Karpas-422 (cell line): ENCODE measurements around the gene SORBS1. TPM values are rescaled to one million over a fixed set of nuclear protein-coding genes. Genes with fewer than 3 reads are reported as not detected.

Experiments
- DNase-seq: peaks from one replicate; pipeline ENCODE4 v3.0.0-alpha.2; 2015
- H2AFZ ChIP-seq: fragments of 200-600 bp; sonication (generic); 2 replicates; pipeline ENCODE4 v1.6.1; 2014; ENCODE audit warnings: antibody characterized with exemption, low read length, mixed read lengths
- H3K27ac ChIP-seq: fragments of 200-600 bp; sonication (generic); 2 replicates; pipeline ENCODE4 v1.5.1; 2014; ENCODE audit warnings: mild to moderate bottlenecking, low read length, moderate library complexity
- H3K27me3 ChIP-seq: fragments of 200-600 bp; sonication (generic); 2 replicates; pipeline ENCODE4 v1.6.1; 2014; ENCODE audit warnings: low read length, mixed read lengths
- H3K36me3 ChIP-seq: fragments of 200-600 bp; sonication (generic); 2 replicates; pipeline ENCODE4 v1.6.1; 2014; ENCODE audit warnings: low read length, mixed read lengths; ENCODE audit not compliant: insufficient read depth
- H3K4me1 ChIP-seq: fragments of 200-600 bp; sonication (generic); 2 replicates; pipeline ENCODE4 v1.6.1; 2014; ENCODE audit warnings: mild to moderate bottlenecking, low read length, mixed read lengths
- H3K4me2 ChIP-seq: fragments of 200-600 bp; sonication (generic); 2 replicates; pipeline ENCODE4 v1.6.1; 2014; ENCODE audit warnings: low read length, low read depth, mild to moderate bottlenecking; ENCODE audit not compliant: poor library complexity, severe bottlenecking
- H3K4me3 ChIP-seq: fragments of 200-600 bp; sonication (generic); 2 replicates; pipeline ENCODE4 v1.5.1; 2014; ENCODE audit warnings: mild to moderate bottlenecking, antibody characterized with exemption, low read length, mixed read lengths
- H3K79me2 ChIP-seq: fragments of 200-600 bp; sonication (generic); 2 replicates; pipeline ENCODE4 v1.6.1; 2014; ENCODE audit warnings: mild to moderate bottlenecking, low read length, mixed read lengths
- H3K9ac ChIP-seq: fragments of 200-600 bp; sonication (generic); 2 replicates; pipeline ENCODE4 v1.6.0; 2014; ENCODE audit warnings: low read length
- H3K9me2 ChIP-seq: fragments of 200-600 bp; sonication (generic), shearing (Covaris generic); replicated peaks from 2 replicates; pipeline ENCODE4 v1.6.0; 2014; ENCODE audit warnings: mild to moderate bottlenecking, low read length, moderate library complexity; ENCODE audit not compliant: insufficient read depth
- H3K9me3 ChIP-seq: fragments of 300-700, 200-600 bp; sonication (generic); 2 replicates; pipeline ENCODE4 v1.6.1; 2014; ENCODE audit warnings: low read length, mixed read lengths
- H4K20me1 ChIP-seq: fragments of 200-600 bp; sonication (generic); 2 replicates; pipeline ENCODE4 v1.6.1; 2014; ENCODE audit warnings: mild to moderate bottlenecking, antibody characterized with exemption, low read length, low read depth; ENCODE audit not compliant: insufficient read depth
- total RNA-seq: library from RNA; depleted of rRNA; stranded (reverse); fragments of >200 nt; shearing (Covaris generic); gene quantifications from 2 replicates; pipeline ENCODE4 v1.2.3, GENCODE V29; 2014; ENCODE audit warnings: low replicate concordance; rRNA removed

SORBS1 gene
- 0.15 and 0.61 TPM in 2 replicates for total RNA-seq

DNA sequence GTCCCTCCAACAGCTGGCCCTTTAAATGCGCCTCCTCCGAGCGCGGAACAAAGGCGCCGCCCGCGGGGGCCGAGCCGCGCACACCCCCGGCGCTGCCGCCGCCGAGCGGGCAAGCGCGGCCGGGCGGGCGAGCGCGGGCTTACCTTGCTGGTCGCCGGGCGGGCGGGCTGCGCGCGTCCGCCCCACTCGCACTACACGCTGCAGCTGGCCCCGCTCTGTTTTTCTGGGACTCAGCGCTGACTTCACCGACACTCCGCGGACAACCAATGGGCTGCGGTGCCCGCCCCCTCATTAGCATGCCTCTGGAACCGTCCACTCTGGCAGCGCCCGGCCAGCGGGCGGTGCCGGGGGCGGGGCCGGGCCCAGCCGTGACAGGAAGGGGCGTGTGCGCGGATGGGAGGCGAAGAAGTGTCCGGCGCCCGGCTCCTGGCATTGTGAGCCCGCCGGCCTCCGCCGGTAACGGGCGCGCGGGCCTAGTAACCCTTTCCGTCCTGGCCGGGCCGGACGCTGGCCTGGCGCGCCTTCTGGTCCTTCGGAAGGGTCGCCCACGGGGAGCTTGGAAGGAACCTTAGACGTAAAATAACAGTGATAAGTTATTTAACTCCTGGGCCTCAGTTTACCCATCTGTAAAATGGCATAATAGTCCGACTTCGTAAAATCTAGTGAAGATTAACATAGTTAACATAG is at the start of gene SORBS1:
TSS of gene SORBS1 (minus strand) at position 195 of the 687 bp plus-strand sequence. CDS start 120,236 bp downstream, outside the sequence.
- Histone ChIP-seq H3K4me2 (peak within 1 kb of the TSS; percentile 79), H3K36me3 (no peaks in the 10 kb centered on the region), H3K9me2 (no peaks in the 10 kb centered on the region), H3K79me2 (no peaks in the 10 kb centered on the region), H3K9ac (peak within 1 kb of the TSS; percentile 63), H3K27ac (no peak within 1 kb of the TSS), H3K4me3 (peak within 1 kb of the TSS; percentile 67), H3K4me1 (no peaks in the 10 kb centered on the region), H3K27me3 (no peaks in the 10 kb centered on the region), H4K20me1 (no peaks in the 10 kb centered on the region), H3K9me3 (no peaks in the 10 kb centered on the region), H2AFZ (peak within 1 kb of the TSS; percentile 50; the same call in 1 of the 2 replicates)
- peak; percentile 92 for DNase-seq

- Histone ChIP-seq H3K4me1 (no peaks in the 10 kb centered on the region), H3K9ac (no peak overlapping the region), H3K4me3 (no peak overlapping the region), H3K27me3 (no peaks in the 10 kb centered on the region), H3K36me3 (peaks cover 4% of the 10 kb centered on the region; the same call in 1 of the 2 replicates), H3K9me3 (no peaks in the 10 kb centered on the region), H3K4me2 (no peak overlapping the region), H3K27ac (no peak overlapping the region), H3K9me2 (no peaks in the 10 kb centered on the region), H2AFZ (no peak overlapping the region), H4K20me1 (no peaks in the 10 kb centered on the region), H3K79me2 (no peaks in the 10 kb centered on the region)
- DNase-seq, result no peak
Observed at GRCh38 chr10:95610727-95611126, 49.6 kb upstream of the SORBS1 start.

DNA sequence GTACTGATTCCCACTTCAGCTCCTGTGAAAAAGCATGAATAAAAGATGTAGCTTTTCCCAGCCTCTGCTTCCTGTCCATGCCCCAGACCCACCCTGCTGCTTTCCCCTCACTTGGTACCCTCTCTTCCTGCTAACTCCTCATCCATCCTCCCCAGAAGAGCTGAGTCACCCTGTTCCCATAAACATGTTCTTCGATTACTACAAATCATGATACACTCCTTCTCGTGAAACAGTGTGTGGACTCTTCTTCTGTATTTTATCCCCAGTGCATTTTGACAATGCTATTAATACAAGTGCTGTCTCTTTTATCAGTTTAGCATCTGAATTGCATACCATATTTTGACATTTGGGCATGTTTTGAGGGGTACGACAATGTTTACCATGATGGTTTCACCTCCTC is 45.8 kb upstream of the SORBS1 start:
- Histone ChIP-seq H3K4me3 (no peak overlapping the region), H3K4me2 (no peak overlapping the region), H3K27me3 (no peaks in the 10 kb centered on the region), H3K9me3 (no peaks in the 10 kb centered on the region), H3K9me2 (no peaks in the 10 kb centered on the region), H3K36me3 (no peaks in the 10 kb centered on the region; the same call in 1 of the 2 replicates), H3K9ac (no peak overlapping the region), H3K79me2 (no peaks in the 10 kb centered on the region), H3K4me1 (no peaks in the 10 kb centered on the region), H2AFZ (no peak overlapping the region), H3K27ac (no peak overlapping the region), H4K20me1 (no peaks in the 10 kb centered on the region)
- no peak for DNase-seq

DNA sequence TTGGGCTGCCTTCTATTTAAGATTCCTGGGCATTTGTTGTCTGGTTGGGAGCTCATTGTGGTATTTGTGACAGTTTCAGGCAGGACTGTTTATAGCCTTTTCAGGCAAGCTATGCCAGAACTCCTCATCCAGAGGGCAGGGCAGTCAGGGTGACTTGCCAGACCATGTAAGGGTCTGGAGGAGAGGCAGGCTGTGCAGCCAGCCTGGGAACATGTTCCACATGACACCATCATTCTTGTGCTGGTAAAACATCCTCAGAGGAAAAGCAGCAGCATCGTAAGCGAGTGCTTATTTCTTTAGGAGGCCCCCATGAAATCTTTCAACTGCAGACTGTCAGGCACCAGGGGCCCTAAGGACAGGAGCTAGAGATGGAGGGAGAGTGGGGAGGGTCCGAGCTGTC is 44.0 kb upstream of the SORBS1 start:
- no peaks in the 10 kb centered on the region for H3K4me1 ChIP-seq
- no peaks in the 10 kb centered on the region for H3K9me2 ChIP-seq
- no peaks in the 10 kb centered on the region for H3K9me3 ChIP-seq
- no peak overlapping the region for H3K4me3 ChIP-seq
- H4K20me1 ChIP-seq, result no peaks in the 10 kb centered on the region
- no peak overlapping the region for H2AFZ ChIP-seq
- H3K9ac ChIP-seq, result no peak overlapping the region
- no peak for DNase-seq
- H3K27ac ChIP-seq, result no peak overlapping the region
- no peaks in the 10 kb centered on the region for H3K27me3 ChIP-seq
- H3K36me3 ChIP-seq, result no peaks in the 10 kb centered on the region
- H3K4me2 ChIP-seq, result no peak overlapping the region
- no peaks in the 10 kb centered on the region for H3K79me2 ChIP-seq

- Histone ChIP-seq H3K27me3 (no peaks in the 10 kb centered on the region), H4K20me1 (no peaks in the 10 kb centered on the region), H3K27ac (no peak overlapping the region), H3K4me3 (no peak overlapping the region), H3K9ac (no peak overlapping the region), H3K9me2 (no peaks in the 10 kb centered on the region), H3K9me3 (no peaks in the 10 kb centered on the region), H3K36me3 (no peaks in the 10 kb centered on the region), H2AFZ (no peak overlapping the region), H3K4me1 (no peaks in the 10 kb centered on the region), H3K79me2 (no peaks in the 10 kb centered on the region), H3K4me2 (no peak overlapping the region)
- no peak for DNase-seq
Observed at GRCh38 chr10:95604630-95605029, 43.5 kb upstream of the SORBS1 start.

DNA sequence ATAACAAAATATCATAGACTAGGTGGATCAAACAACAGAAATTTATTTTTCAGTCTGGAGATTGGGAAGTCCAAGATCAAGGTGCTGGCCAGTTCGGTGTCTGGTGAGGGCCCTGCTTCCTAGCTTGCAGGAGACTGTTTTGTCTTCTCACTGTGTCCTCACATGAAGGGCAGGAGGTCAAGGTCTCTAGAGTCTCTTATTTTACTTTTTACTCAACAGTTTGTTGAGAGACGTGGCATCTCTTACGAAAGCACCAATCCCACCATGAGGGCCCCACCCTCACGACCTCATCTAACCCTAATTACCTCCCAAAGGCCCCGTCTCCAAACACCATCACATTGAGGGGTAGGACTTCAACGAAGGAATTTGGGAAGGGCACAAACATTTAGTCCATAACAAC is 41.2 kb upstream of the SORBS1 start:
- Histone ChIP-seq H3K4me1 (no peaks in the 10 kb centered on the region), H3K9me2 (no peaks in the 10 kb centered on the region), H3K4me3 (no peak overlapping the region), H3K27me3 (no peaks in the 10 kb centered on the region), H3K9ac (no peak overlapping the region), H3K79me2 (no peaks in the 10 kb centered on the region), H3K27ac (no peak overlapping the region), H4K20me1 (no peaks in the 10 kb centered on the region), H3K4me2 (no peak overlapping the region), H2AFZ (no peak overlapping the region), H3K36me3 (no peaks in the 10 kb centered on the region), H3K9me3 (no peaks in the 10 kb centered on the region)
- no peak for DNase-seq

- H2AFZ ChIP-seq, result no peak overlapping the region
- no peaks in the 10 kb centered on the region for H3K4me1 ChIP-seq
- H3K27me3 ChIP-seq, result no peaks in the 10 kb centered on the region
- H4K20me1 ChIP-seq, result no peaks in the 10 kb centered on the region
- no peak overlapping the region for H3K4me3 ChIP-seq
- no peaks in the 10 kb centered on the region for H3K36me3 ChIP-seq
- H3K9me2 ChIP-seq, result no peaks in the 10 kb centered on the region
- peak; percentile 68 for DNase-seq
- H3K79me2 ChIP-seq, result no peaks in the 10 kb centered on the region
- H3K4me2 ChIP-seq, result no peak overlapping the region
- H3K27ac ChIP-seq, result no peak overlapping the region
- H3K9ac ChIP-seq, result no peak overlapping the region
- H3K9me3 ChIP-seq, result no peaks in the 10 kb centered on the region
Observed at GRCh38 chr10:95601116-95601719, 40.0 kb upstream of the SORBS1 start.

- no peak overlapping the region for H3K9ac ChIP-seq
- no peak for DNase-seq
Observed at GRCh38 chr10:95600158-95600557, 39.0 kb upstream of the SORBS1 start.

More at GRCh38 chr10:95600158-95600557, 39.0 kb upstream of the SORBS1 start:
- H3K27ac ChIP-seq, result no peak overlapping the region
- H3K36me3 ChIP-seq, result no peaks in the 10 kb centered on the region
- H3K79me2 ChIP-seq, result no peaks in the 10 kb centered on the region
- no peaks in the 10 kb centered on the region for H4K20me1 ChIP-seq
- H3K4me2 ChIP-seq, result no peak overlapping the region
- no peak overlapping the region for H3K4me3 ChIP-seq
- no peaks in the 10 kb centered on the region for H3K27me3 ChIP-seq
- no peaks in the 10 kb centered on the region for H3K4me1 ChIP-seq
- no peaks in the 10 kb centered on the region for H3K9me2 ChIP-seq
- no peaks in the 10 kb centered on the region for H3K9me3 ChIP-seq
- H2AFZ ChIP-seq, result no peak overlapping the region
